Thoracic aorta (tissue), 2 donors: ENCODE measurements around the gene EEIG1. TPM values are rescaled to one million over a fixed set of nuclear protein-coding genes. Genes with fewer than 3 reads are reported as not detected.
A peak's percentile ranks its signal among the peaks of the same experiment; 100 is the strongest.

Experiments
- ATAC-seq: fragments of 150-250 bp; one replicate; pipeline ENCODE4 v1.8.0; 2017; ENCODE audit warnings: low read depth; ENCODE audit not compliant: insufficient number of reproducible peaks, low FRiP score
- DNase-seq: peaks from one replicate; pipeline ENCODE4 v3.0.0-alpha.2; 2020; ENCODE audit warnings: low spot score
- H3K27ac ChIP-seq, 2 donors: fragments of 200-600 bp; sonication (generic); 1 replicate in 1 of 2; 2 replicates in 1 of 2; pipeline ENCODE4 v1.5.1; 2016; ENCODE audit warnings: mild to moderate bottlenecking in 2 of 2, moderate library complexity in 2 of 2
- H3K27me3 ChIP-seq: fragments of 200-600 bp; sonication (generic); replicated peaks from 2 replicates; pipeline ENCODE4 v1.6.0; 2016; ENCODE audit warnings: mild to moderate bottlenecking; ENCODE audit not compliant: insufficient read depth
- H3K36me3 ChIP-seq: fragments of 200-600 bp; sonication (generic); one replicate; pipeline ENCODE4 v1.5.1; 2016
- H3K4me1 ChIP-seq, 2 donors: fragments of 200-600 bp; sonication (generic); 1 replicate in 1 of 2; 2 replicates in 1 of 2; pipeline versions ENCODE4 v1.5.1 to v1.6.0; 2016; ENCODE audit warnings: low read depth in 2 of 2, mild to moderate bottlenecking in 1 of 2; ENCODE audit not compliant: control insufficient read depth in 1 of 2
- H3K4me3 ChIP-seq: fragments of 200-600 bp; sonication (generic); 2 replicates; pipeline ENCODE4 v1.5.1; 2016; ENCODE audit warnings: mild to moderate bottlenecking
- H3K9me3 ChIP-seq: fragments of 200-600 bp; sonication (generic); 2 replicates; pipeline ENCODE4 v1.5.1; 2016
- CTCF ChIP-seq: fragments of 200-600 bp; sonication (generic); IDR thresholded peaks from one replicate; pipeline ENCODE4 v1.5.1; 2019; ENCODE audit warnings: antibody characterized with exemption
- total RNA-seq, 2 donors: library from RNA; depleted of rRNA; stranded (reverse); fragments of >200 nt; gene quantifications; one replicate each; pipeline versions ENCODE4 v1.1.0 to v1.2.3, GENCODE V29; 2016

EEIG1 gene
- total RNA-seq, 2 donors from 2014 or later: 20.4 to 26.5 TPM

GRCh38 chr9:127981559-127982121, 851 bp upstream of the EEIG1 start:
- Histone ChIP-seq H3K4me3 (peak overlapping the region; percentile 95), H3K4me1 (peaks cover 27 to 40% of the 10 kb centered on the region in 2 donors), H3K27me3 (no peaks in the 10 kb centered on the region), H3K9me3 (no peaks in the 10 kb centered on the region), H3K27ac (peak overlapping the region; percentile 92), H3K36me3 (no peaks in the 10 kb centered on the region)
- no peak for DNase-seq
- ATAC-seq: no peak
- no peak for TF ChIP-seq CTCF

- Histone ChIP-seq H3K4me1 (peaks cover 40 to 55% of the 10 kb centered on the region in 2 donors), H3K36me3 (no peaks in the 10 kb centered on the region), H3K9me3 (no peaks in the 10 kb centered on the region), H3K27ac (peak overlapping the region; percentile 67 to 73), H3K27me3 (no peaks in the 10 kb centered on the region), H3K4me3 (peak overlapping the region; percentile 95)
- no peak for TF ChIP-seq CTCF
- ATAC-seq (no peak), DNase-seq (no peak)
Observed at GRCh38 chr9:127980060-127980705, 606 bp downstream of the EEIG1 start.

- H3K4me1 ChIP-seq: peaks cover 44 to 61% of the 10 kb centered on the region in 2 donors
- peak overlapping the region; percentile 95 for H3K4me3 ChIP-seq
- no peak for TF ChIP-seq CTCF
- H3K36me3 ChIP-seq: no peaks in the 10 kb centered on the region
- ATAC-seq (no peak), DNase-seq (no peak)
- H3K9me3 ChIP-seq: no peaks in the 10 kb centered on the region
- peak overlapping the region; percentile 67 to 73 for H3K27ac ChIP-seq
- H3K27me3 ChIP-seq: no peaks in the 10 kb centered on the region
Observed at GRCh38 chr9:127979333-127980059, 1.3 kb downstream of the EEIG1 start.

- Histone ChIP-seq H3K9me3 (no peaks in the 10 kb centered on the region), H3K27ac (peak overlapping the region; percentile 67 to 73), H3K36me3 (no peaks in the 10 kb centered on the region), H3K4me1 (peaks cover 49 to 67% of the 10 kb centered on the region in 2 donors), H3K4me3 (peak overlapping the region; percentile 95), H3K27me3 (no peaks in the 10 kb centered on the region)
- TF ChIP-seq CTCF: no peak
- no peak for DNase-seq
- no peak for ATAC-seq
Observed at GRCh38 chr9:127979015-127979332, 1.8 kb downstream of the EEIG1 start.

GRCh38 chr9:127977884-127978647, 2.7 kb downstream of the EEIG1 start:
- H3K4me1 ChIP-seq: peaks cover 58 to 76% of the 10 kb centered on the region in 2 donors

More at GRCh38 chr9:127977884-127978647, 2.7 kb downstream of the EEIG1 start:
- Histone ChIP-seq H3K27me3 (no peaks in the 10 kb centered on the region), H3K4me3 (peak overlapping the region; percentile 95), H3K27ac (peak overlapping the region; percentile 67 to 73), H3K9me3 (no peaks in the 10 kb centered on the region), H3K36me3 (no peaks in the 10 kb centered on the region)
- peak; percentile 62 for DNase-seq
- no peak for ATAC-seq
- peak; percentile 14 for TF ChIP-seq CTCF
